ENCODE results near the gene TRAPPC12. TPM values are rescaled to one million over a fixed set of nuclear protein-coding genes. Genes with fewer than 3 reads are reported as not detected.
"Not testable (repeated sequence)": the region's sequence is repeated elsewhere in the genome, so short reads cannot be mapped to it uniquely, and the experiment has no call there.

The TRAPPC12 gene
- 34.8 and 42.8 TPM in 2 replicates for total RNA-seq (2014; rRNA removed; shearing (Covaris generic))
- 50.4 and 57.9 TPM in 2 replicates for polyA plus RNA-seq (2015; cell fraction: cytosol; rRNA removed)
- polyA plus RNA-seq (2015; cell fraction: nucleus; rRNA removed), result 71.2 and 103 TPM in 2 replicates

GRCh38 chr2:3379647-3380534 lies at the start of gene TRAPPC12:
TRAPPC12 (plus strand) TSS chr2:3379694; CDS start chr2:3387624, 7,930 bp downstream.
- in situ Hi-C loops (cut with HindIII; ENCODE audit: low pct_unique_long_range_greater_than_20kb, low sequenced_read_pairs), result no loop called here
- peak; percentile 91 for DNase-seq (ENCODE audit: low read depth, low spot score)

- no peak for DNase-seq (ENCODE audit: low read depth, low spot score)
- in situ Hi-C loops (cut with HindIII; ENCODE audit: low pct_unique_long_range_greater_than_20kb, low sequenced_read_pairs), result no loop called here
These were observed 47.4 kb upstream of the TRAPPC12 start for GRCh38 chr2:3332133-3332532.

- in situ Hi-C loops (cut with HindIII; ENCODE audit: low pct_unique_long_range_greater_than_20kb, low sequenced_read_pairs), result no loop called here
- DNase-seq (ENCODE audit: low read depth, low spot score), result no peak
These were observed 44.8 kb upstream of the TRAPPC12 start for GRCh38 chr2:3334392-3335345.

- no peak for DNase-seq (ENCODE audit: low read depth, low spot score)
- in situ Hi-C loops (cut with HindIII; ENCODE audit: low pct_unique_long_range_greater_than_20kb, low sequenced_read_pairs), result no loop called here
These were observed 42.6 kb upstream of the TRAPPC12 start for GRCh38 chr2:3336844-3337243.

GRCh38 chr2:3338340-3338739 lies 41.2 kb upstream of the TRAPPC12 start:
- no peak for DNase-seq (ENCODE audit: low read depth, low spot score)
- in situ Hi-C loops (cut with HindIII; ENCODE audit: low pct_unique_long_range_greater_than_20kb, low sequenced_read_pairs), result no loop called here

- in situ Hi-C loops (cut with HindIII; ENCODE audit: low pct_unique_long_range_greater_than_20kb, low sequenced_read_pairs), result no loop called here
These were observed 39.4 kb upstream of the TRAPPC12 start for GRCh38 chr2:3340144-3340543.

GRCh38 chr2:3341336-3341735 lies 38.2 kb upstream of the TRAPPC12 start:
- DNase-seq (ENCODE audit: low read depth, low spot score), result no peak
- in situ Hi-C loops (cut with HindIII; ENCODE audit: low pct_unique_long_range_greater_than_20kb, low sequenced_read_pairs), result no loop called here

More at GRCh38 chr2:3340144-3340543, 39.4 kb upstream of the TRAPPC12 start:
- DNase-seq (ENCODE audit: low read depth, low spot score), result no peak

GRCh38 chr2:3342324-3342723 lies 37.2 kb upstream of the TRAPPC12 start:
- in situ Hi-C loops (cut with HindIII; ENCODE audit: low pct_unique_long_range_greater_than_20kb, low sequenced_read_pairs), result no loop called here
- no peak for DNase-seq (ENCODE audit: low read depth, low spot score)

- DNase-seq (ENCODE audit: low read depth, low spot score), result no peak
- in situ Hi-C loops (cut with HindIII; ENCODE audit: low pct_unique_long_range_greater_than_20kb, low sequenced_read_pairs), result no loop called here
These were observed 36.5 kb upstream of the TRAPPC12 start for GRCh38 chr2:3343012-3343411.

- no peak for DNase-seq (ENCODE audit: low read depth, low spot score)
- in situ Hi-C loops (cut with HindIII; ENCODE audit: low pct_unique_long_range_greater_than_20kb, low sequenced_read_pairs), result no loop called here
These were observed 34.6 kb upstream of the TRAPPC12 start for GRCh38 chr2:3344897-3345296.

- no peak for DNase-seq (ENCODE audit: low read depth, low spot score)
- in situ Hi-C loops (cut with HindIII; ENCODE audit: low pct_unique_long_range_greater_than_20kb, low sequenced_read_pairs), result no loop called here
These were observed 33.9 kb upstream of the TRAPPC12 start for GRCh38 chr2:3345621-3346020.

- in situ Hi-C loops (cut with HindIII; ENCODE audit: low pct_unique_long_range_greater_than_20kb, low sequenced_read_pairs), result no loop called here
- no peak for DNase-seq (ENCODE audit: low read depth, low spot score)
These were observed 30.7 kb upstream of the TRAPPC12 start for GRCh38 chr2:3348767-3349166.

- in situ Hi-C loops (cut with HindIII; ENCODE audit: low pct_unique_long_range_greater_than_20kb, low sequenced_read_pairs), result no loop called here
- no peak for DNase-seq (ENCODE audit: low read depth, low spot score)
These were observed 30.2 kb upstream of the TRAPPC12 start for GRCh38 chr2:3349211-3349693.

- no peak for DNase-seq (ENCODE audit: low read depth, low spot score)
- in situ Hi-C loops (cut with HindIII; ENCODE audit: low pct_unique_long_range_greater_than_20kb, low sequenced_read_pairs), result no loop called here
These were observed 24.5 kb upstream of the TRAPPC12 start for GRCh38 chr2:3354986-3355385.

GRCh38 chr2:3355951-3356569 lies 23.4 kb upstream of the TRAPPC12 start:
- DNase-seq (ENCODE audit: low read depth, low spot score), result no peak
- in situ Hi-C loops (cut with HindIII; ENCODE audit: low pct_unique_long_range_greater_than_20kb, low sequenced_read_pairs), result no loop called here

- in situ Hi-C loops (cut with HindIII; ENCODE audit: low pct_unique_long_range_greater_than_20kb, low sequenced_read_pairs), result no loop called here
- DNase-seq (ENCODE audit: low read depth, low spot score), result no peak
These were observed 22.7 kb upstream of the TRAPPC12 start for GRCh38 chr2:3356799-3357198.

- in situ Hi-C loops (cut with HindIII; ENCODE audit: low pct_unique_long_range_greater_than_20kb, low sequenced_read_pairs); DNase-seq (ENCODE audit: low read depth, low spot score): not testable (repeated sequence)
These were observed 22.0 kb upstream of the TRAPPC12 start for GRCh38 chr2:3357446-3357845.
